GM12878 (cell line): ENCODE data around the gene SLC35E3. TPM values are rescaled to one million over a fixed set of nuclear protein-coding genes. Genes with fewer than 3 reads are reported as not detected.
A peak's percentile ranks its signal among the peaks of the same experiment; 100 is the strongest.

ENCODE experiments used
- ATAC-seq: fragments of 200-7000 bp; cut with Tn5 transposase; 3 replicates; pipeline ENCODE4 v1.9.1; 2020; ENCODE audit warnings: mild to moderate bottlenecking, moderate library complexity
- BruUV-seq: library from RNA; stranded (reverse); fragments of 400-500 nt; replicated peaks from 2 replicates; lab custom pipeline; 2021; lab: Mats Ljungman, UMichigan
- CTCF ChIA-PET: fragments of 300-600 bp; sonication (Branson Sonifier 250); formaldehyde crosslinking; extraction: SDS; loops from one replicate; lab custom pipeline; 2021; ENCODE audit warnings: inconsistent platforms; lab: Yijun Ruan, JAX
- POLR2A ChIA-PET: fragments of 350-600 bp; formaldehyde crosslinking; extraction: SDS; loops from one replicate; lab custom pipeline; 2021; ENCODE audit warnings: inconsistent platforms; lab: Charles Lee
- RAD21 ChIA-PET: fragments of 300-600 bp; sonication (Branson Sonifier 250); formaldehyde crosslinking; loops from one replicate; lab custom pipeline; 2023; ENCODE audit warnings: antibody characterized with exemption; ENCODE audit not compliant: unreplicated experiment; lab: Charles Lee
- SMC1A ChIA-PET: fragments of 300-600 bp; sonication (Branson Sonifier 250); formaldehyde crosslinking; loops from one replicate; lab custom pipeline; 2023; ENCODE audit not compliant: unreplicated experiment, uncharacterized antibody; lab: Charles Lee
- DNase-seq: peaks from one replicate; pipeline ENCODE4 v3.0.0-alpha.2; 2011; ENCODE audit warnings: low read depth, low spot score
- FAIRE-seq: peaks from 3 replicates; lab custom pipeline; 2011; peaks lifted over from hg19 to GRCh38; lab: Jason Lieb, UNC
- H2AFZ ChIP-seq: 2 replicates; pipeline ENCODE4 v1.6.0; 2011; ENCODE audit warnings: low read depth, low read length, control low read depth; ENCODE audit not compliant: control insufficient read depth
- H3K27ac ChIP-seq: 2 replicates; pipeline ENCODE4 v1.5.1; 2011; ENCODE audit warnings: control low read depth; ENCODE audit not compliant: control insufficient read depth, insufficient read depth
- H3K27me3 ChIP-seq, 2 experiments: replicated peaks in 1 of 2; 2 replicates each; pipeline versions ENCODE4 v1.6.0 to v1.6.1; 2011; ENCODE audit warnings: low read length in 1 of 2; ENCODE audit not compliant: control insufficient read depth in 2 of 2, insufficient read depth in 2 of 2
- H3K36me3 ChIP-seq, 2 experiments: 2 replicates each; pipeline ENCODE4 v1.5.1; 2011; ENCODE audit warnings: low read length in 1 of 2; ENCODE audit not compliant: control insufficient read depth in 2 of 2, insufficient read depth in 2 of 2
- H3K4me1 ChIP-seq: 2 replicates; pipeline ENCODE4 v1.6.1; 2011; ENCODE audit warnings: mild to moderate bottlenecking, low read length, moderate library complexity, mixed read lengths; ENCODE audit not compliant: control insufficient read depth, insufficient read depth
- H3K4me2 ChIP-seq: 2 replicates; pipeline ENCODE4 v1.6.0; 2011; ENCODE audit warnings: control low read depth; ENCODE audit not compliant: control insufficient read depth, insufficient read depth
- H3K4me3 ChIP-seq: fragments of 200-600 bp; sonication (generic); 2 replicates; pipeline ENCODE4 v1.5.1; 2016
- H3K79me2 ChIP-seq: 2 replicates; pipeline ENCODE4 v1.6.0; 2011; ENCODE audit warnings: low read length; ENCODE audit not compliant: control insufficient read depth, insufficient read depth
- H3K9ac ChIP-seq: 2 replicates; pipeline ENCODE4 v1.8.0; 2011; ENCODE audit warnings: low read length, control low read depth, mixed read lengths; ENCODE audit not compliant: control insufficient read depth, insufficient read depth
- H3K9me3 ChIP-seq: replicated peaks from 3 replicates; pipeline ENCODE4 v1.5.1; 2011; ENCODE audit warnings: mild to moderate bottlenecking, low read length; ENCODE audit not compliant: control insufficient read depth, insufficient read depth
- H4K20me1 ChIP-seq: 2 replicates; pipeline ENCODE4 v1.6.0; 2011; ENCODE audit not compliant: control insufficient read depth, insufficient read depth
- FOS ChIP-seq: IDR thresholded peaks from 3 replicates; pipeline ENCODE4 v1.6.1; 2011; ENCODE audit warnings: borderline replicate concordance; ENCODE audit not compliant: insufficient read length; ENCODE audit errors: extremely low read depth
- KLF5 ChIP-seq: fragments of 450-650 bp; IDR thresholded peaks from 2 replicates; pipeline ENCODE4 v1.6.1; 2014; ENCODE audit warnings: mild to moderate bottlenecking; ENCODE audit not compliant: partially characterized antibody
- NFIC ChIP-seq: IDR thresholded peaks from 2 replicates; pipeline ENCODE4 v1.6.1; 2012; ENCODE audit warnings: low read depth, mild to moderate bottlenecking, inconsistent platforms, low read length, moderate library complexity
- PAX8 ChIP-seq: fragments of 450-650 bp; IDR thresholded peaks from 2 replicates; pipeline ENCODE4 v1.6.1; 2017; ENCODE audit warnings: mild to moderate bottlenecking, moderate library complexity
- RAD21 ChIP-seq: IDR thresholded peaks from 2 replicates; pipeline ENCODE4 v1.6.1; 2011; ENCODE audit warnings: mild to moderate bottlenecking, low read depth, low read length, moderate library complexity; ENCODE audit not compliant: insufficient read depth
- TARDBP ChIP-seq: IDR thresholded peaks from 2 replicates; pipeline ENCODE4 v1.6.1; 2016; ENCODE audit warnings: borderline replicate concordance
- USF2 ChIP-seq: IDR thresholded peaks from 2 replicates; pipeline ENCODE4 v1.6.1; 2011; ENCODE audit warnings: low read depth, low read length, improper control_type of control experiment, borderline replicate concordance
- ZBTB11 ChIP-seq: fragments of 450-650 bp; formaldehyde crosslinking; IDR thresholded peaks from 2 replicates; pipeline ENCODE4 v1.5.0; 2022; ENCODE audit warnings: mild to moderate bottlenecking, missing genetic modification characterization
- ZBTB4 ChIP-seq: fragments of 450-650 bp; formaldehyde crosslinking; IDR thresholded peaks from 2 replicates; pipeline ENCODE4 v1.4.0; 2022; ENCODE audit warnings: mild to moderate bottlenecking, moderate library complexity
- ZNF217 ChIP-seq: fragments of 450-650 bp; IDR thresholded peaks from 2 replicates; pipeline ENCODE4 v1.6.1; 2017; ENCODE audit warnings: antibody characterized with exemption, mild to moderate bottlenecking
- WGBS: methylation state at CpG from one replicate; pipeline ENCODE4 v1.1.6; 2016; ENCODE audit warnings: low lambda C conversion rate; ENCODE audit not compliant: insufficient replicate concordance, insufficient coverage; ENCODE audit errors: missing lambda C conversion rate; 5-methylcytosine and 5-hydroxymethylcytosine counted together
- in situ Hi-C: fragments of 300-500 bp; cut with MboI; formaldehyde crosslinking; loops from 9 replicates; pipeline ENCODE4 v1.14.3; 2018; ENCODE audit warnings: mixed read lengths
- intact Hi-C: fragments of 100-400 bp; cut with micrococcal nuclease; formaldehyde crosslinking; loops from one replicate; pipeline ENCODE4 v1.14.2; 2022; ENCODE audit not compliant: unreplicated experiment
- polyA plus RNA-seq, 11 experiments: library from polyadenylated mRNA; depleted of rRNA in 4 of 11; unstranded in 6 of 11; stranded (reverse) in 5 of 11; fragments of >200 nt; fragmentation: Nextera tagmentation in 4 of 11; fragmentation: Illumina TruSeq in 1 of 11; extraction: Ambion mirVana in 4 of 11; extraction: Trizol in 1 of 11; gene quantifications; 1 replicate in 1 of 11; 2 replicates in 10 of 11; pipeline versions ENCODE4 v1.2.1 to v1.2.3, GENCODE V29; 2011 to 2016; ENCODE audit warnings: inconsistent platforms in 2 of 11, missing spikeins in 2 of 11, low read depth in 1 of 11
- total RNA-seq, 4 experiments: library from RNA; depleted of rRNA in 3 of 4; stranded (reverse); fragments of >200 nt in 3 of 4; fragmentation: Illumina TruSeq in 1 of 4; extraction: Trizol in 1 of 4; gene quantifications; 2 replicates each; pipeline versions ENCODE4 v1.2.1 to v1.2.3, GENCODE V29; 2013 to 2021
- TF ChIP-seq, protein P1 (sequence below): fragments of 450-650 bp; conservative IDR thresholded peaks from 2 replicates; pipeline ENCODE4 v1.6.1; 2017; ENCODE audit warnings: mild to moderate bottlenecking, moderate library complexity

Gene SLC35E3
- total and polyA plus RNA-seq, 10 of the 15 experiments (the other 5 are each of a cell fraction or from before 2014, with no cell fraction given) = 3.6 to 19.8 (median 6.1) TPM

- TSS peak; percentile 69 for BruUV-seq
- 76% methylated on average over 12 of the region's 12 CpGs for WGBS
- TF ChIP-seq FOS = no peak
- TF ChIP-seq NFIC = no peak; the same call in 1 of the 2 replicates
- no peak for TF ChIP-seq RAD21
- TF ChIP-seq ZBTB11 = peak; percentile 51; the same call in 1 of the 2 replicates
- TF ChIP-seq, protein P1, sequence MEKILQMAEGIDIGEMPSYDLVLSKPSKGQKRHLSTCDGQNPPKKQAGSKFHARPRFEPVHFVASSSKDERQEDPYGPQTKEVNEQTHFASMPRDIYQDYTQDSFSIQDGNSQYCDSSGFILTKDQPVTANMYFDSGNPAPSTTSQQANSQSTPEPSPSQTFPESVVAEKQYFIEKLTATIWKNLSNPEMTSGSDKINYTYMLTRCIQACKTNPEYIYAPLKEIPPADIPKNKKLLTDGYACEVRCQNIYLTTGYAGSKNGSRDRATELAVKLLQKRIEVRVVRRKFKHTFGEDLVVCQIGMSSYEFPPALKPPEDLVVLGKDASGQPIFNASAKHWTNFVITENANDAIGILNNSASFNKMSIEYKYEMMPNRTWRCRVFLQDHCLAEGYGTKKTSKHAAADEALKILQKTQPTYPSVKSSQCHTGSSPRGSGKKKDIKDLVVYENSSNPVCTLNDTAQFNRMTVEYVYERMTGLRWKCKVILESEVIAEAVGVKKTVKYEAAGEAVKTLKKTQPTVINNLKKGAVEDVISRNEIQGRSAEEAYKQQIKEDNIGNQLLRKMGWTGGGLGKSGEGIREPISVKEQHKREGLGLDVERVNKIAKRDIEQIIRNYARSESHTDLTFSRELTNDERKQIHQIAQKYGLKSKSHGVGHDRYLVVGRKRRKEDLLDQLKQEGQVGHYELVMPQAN = peak; percentile 34; the same call in 1 of the 2 replicates
- TF ChIP-seq ZNF217 = peak; percentile 73; the same call in 1 of the 2 replicates
- no peak for TF ChIP-seq ZBTB4
- no peak for TF ChIP-seq PAX8
- 0 out of 2 replicates have a peak, but pooled peaks have one; percentile 3 for TF ChIP-seq TARDBP
- TF ChIP-seq USF2 = no peak
- peak; percentile 2 for TF ChIP-seq KLF5
These were observed 63.4 kb downstream of the SLC35E3 start for GRCh38 chr12:68809190-68810026.

More at GRCh38 chr12:68809190-68810026, 63.4 kb downstream of the SLC35E3 start:
- FAIRE-seq = no peak
- no peak for ATAC-seq
- Histone ChIP-seq H4K20me1 (no peaks in the 10 kb centered on the region), H3K27ac (peak overlapping the region; percentile 100), H3K27me3 (no peaks in the 10 kb centered on the region), H2AFZ (no peak overlapping the region), H3K4me2 (peak overlapping the region; percentile 41; the same call in 1 of the 2 replicates), H3K4me3 (peak overlapping the region; percentile 83), H3K79me2 (peaks cover 61% of the 10 kb centered on the region), H3K36me3 (peaks cover 0 to 18% of the 10 kb centered on the region in 2 experiments; a peak in 2 of 4 replicates), H3K9ac (peak overlapping the region; percentile 100), H3K9me3 (peaks cover 2% of the 10 kb centered on the region; the same call in 1 of the 3 replicates), H3K4me1 (no peaks in the 10 kb centered on the region; the same call in 1 of the 2 replicates)
- no peak for DNase-seq
- in situ Hi-C loops (no loop called here), intact Hi-C loops (loop anchor here (2.0 to 5.0 kb wide), 5 partner anchors 122 to 477 kb away; partner anchors contain the start of genes MDM1, NUP107 and RAP1B)
- ChIA-PET POLR2A (interaction anchor here (0.6 to 2.5 kb wide), 13 partner anchors 8 to 1540 kb away, joined by 3 to 8 read pairs (median 3); partner anchors contain the start of genes CAND1 and RAP1B), RAD21 (interaction anchor here (0.9 to 3.2 kb wide), 8 partner anchors 13 to 435 kb away, joined by 3 to 25 read pairs (median 6); partner anchors contain the start of gene SLC35E3), SMC1A (interaction anchor here (0.7 to 2.4 kb wide), 10 partner anchors 7 to 435 kb away, joined by 3 to 13 read pairs (median 3); partner anchors contain the start of gene SLC35E3), CTCF (interaction anchor here (0.7 to 2.7 kb wide), 8 partner anchors 9 to 573 kb away, joined by 3 to 17 read pairs (median 3); partner anchors contain the start of gene SLC35E3)
